Keratinocyte (primary cell): ENCODE measurements around the gene KLHL3. TPM values are rescaled to one million over a fixed set of nuclear protein-coding genes. Genes with fewer than 3 reads are reported as not detected.

Source experiments
- DNase-seq: peaks from one replicate; pipeline ENCODE4 v3.0.0-alpha.2; 2011; ENCODE audit warnings: low read depth, missing footprints, low spot score
- FAIRE-seq: peaks from 2 replicates; lab custom pipeline; 2011; peaks lifted over from hg19 to GRCh38; lab: Jason Lieb, UNC
- H2AFZ ChIP-seq: 2 replicates; pipeline ENCODE4 v1.6.0; 2012; ENCODE audit warnings: low read length, control low read depth, inconsistent platforms; ENCODE audit not compliant: control insufficient read depth
- H3K27ac ChIP-seq: 2 replicates; pipeline ENCODE4 v1.5.1; 2011; ENCODE audit warnings: low read length; ENCODE audit not compliant: control insufficient read depth, insufficient read depth
- H3K27me3 ChIP-seq: 3 replicates; pipeline ENCODE4 v1.6.0; 2011; ENCODE audit warnings: low read length; ENCODE audit not compliant: control insufficient read depth, insufficient read depth; ENCODE audit errors: extremely low read depth
- H3K36me3 ChIP-seq, 2 experiments: 2 replicates in 1 of 2; 3 replicates in 1 of 2; pipeline ENCODE4 v1.5.1; 2011; ENCODE audit warnings: low read length in 2 of 2, mild to moderate bottlenecking in 1 of 2; ENCODE audit not compliant: control insufficient read depth in 2 of 2, insufficient read depth in 2 of 2; ENCODE audit errors: extremely low read depth in 1 of 2
- H3K4me1 ChIP-seq: 3 replicates; pipeline ENCODE4 v1.5.1; 2011; ENCODE audit warnings: low read length; ENCODE audit not compliant: control insufficient read depth, insufficient read depth; ENCODE audit errors: extremely low read depth
- H3K4me2 ChIP-seq: 3 replicates; pipeline ENCODE4 v1.6.0; 2011; ENCODE audit warnings: low read depth, low read length; ENCODE audit not compliant: control insufficient read depth, insufficient read depth; ENCODE audit errors: extremely low read depth
- H3K4me3 ChIP-seq, 3 experiments: fragments of 200-600 bp in 1 of 3; sonication (generic) in 1 of 3; 2 replicates in 2 of 3; 3 replicates in 1 of 3; pipeline ENCODE4 v1.5.1; 2011 to 2016; ENCODE audit warnings: low read length in 3 of 3, mild to moderate bottlenecking in 3 of 3, control low read depth in 2 of 3, inconsistent platforms in 1 of 3, low read depth in 1 of 3, mixed read lengths in 1 of 3, mixed run types in 1 of 3, moderate library complexity in 1 of 3; ENCODE audit not compliant: control insufficient read depth in 2 of 3, insufficient read depth in 2 of 3; ENCODE audit errors: extremely low read depth in 1 of 3
- H3K79me2 ChIP-seq: 2 replicates; pipeline ENCODE4 v1.6.0; 2012; ENCODE audit warnings: low read length; ENCODE audit not compliant: control insufficient read depth, insufficient read depth
- H3K9ac ChIP-seq: 3 replicates; pipeline ENCODE4 v1.6.0; 2011; ENCODE audit warnings: low read length; ENCODE audit not compliant: control insufficient read depth, insufficient read depth; ENCODE audit errors: extremely low read depth
- H3K9me1 ChIP-seq: 3 replicates; pipeline ENCODE4 v1.6.0; 2011; ENCODE audit warnings: low read length; ENCODE audit not compliant: control insufficient read depth, insufficient read depth; ENCODE audit errors: extremely low read depth
- H3K9me3 ChIP-seq: 2 replicates; pipeline ENCODE4 v1.5.1; 2012; ENCODE audit warnings: low read depth, low read length; ENCODE audit not compliant: control insufficient read depth
- H4K20me1 ChIP-seq: 3 replicates; pipeline ENCODE4 v1.6.0; 2011; ENCODE audit warnings: low read length; ENCODE audit not compliant: control insufficient read depth, insufficient read depth; ENCODE audit errors: extremely low read depth
- CTCF ChIP-seq, 3 experiments: IDR thresholded peaks in 1 of 3; conservative IDR thresholded peaks in 1 of 3; optimal IDR thresholded peaks in 1 of 3; 2 replicates in 2 of 3; 3 replicates in 1 of 3; pipeline versions ENCODE3 to v1.5.1; 2011; ENCODE audit warnings: low read length in 3 of 3, mild to moderate bottlenecking in 3 of 3, moderate library complexity in 2 of 3, control low read depth in 1 of 3, inconsistent platforms in 1 of 3; ENCODE audit not compliant: insufficient read depth in 2 of 3; ENCODE audit errors: extremely low read depth in 1 of 3
- EZH2 ChIP-seq: IDR thresholded peaks from one replicate; pipeline ENCODE4 v1.6.1; 2012; ENCODE audit warnings: inconsistent platforms, mild to moderate bottlenecking, low read length, moderate library complexity
- dilution Hi-C: fragments of 300-500 bp; cut with MboI; formaldehyde crosslinking; loops from one replicate; pipeline ENCODE4 v1.7.0; 2020; ENCODE audit warnings: low sequenced_read_pairs; ENCODE audit not compliant: extremely low pct_ligation_motif_present
- polyA plus RNA-seq, 5 experiments: library from polyadenylated mRNA; depleted of rRNA in 3 of 5; stranded (reverse) in 3 of 5; stranded (forward) in 1 of 5; unstranded in 1 of 5; fragments of >200 nt; gene quantifications; 1 replicate in 1 of 5; 2 replicates in 3 of 5; 3 replicates in 1 of 5; pipeline versions ENCODE4 v1.2.1 to v1.2.3, GENCODE V29; 2011 to 2012; ENCODE audit warnings: missing spikeins in 2 of 5, low read depth in 1 of 5, low replicate concordance in 1 of 5

KLHL3 gene
- polyA plus RNA-seq, 1 donor (not counting 4 experiments of a cell fraction or from before 2014, with no cell fraction given): 2.5 TPM

- FAIRE-seq: no peak
- Histone ChIP-seq H3K36me3 (peaks cover 0 to 13% of the 10 kb centered on the region in 2 experiments), H3K27me3 (no peaks in the 10 kb centered on the region), H3K79me2 (peaks cover 41% of the 10 kb centered on the region), H3K4me2 (peak overlapping the region; percentile 74), H3K9me3 (no peaks in the 10 kb centered on the region), H3K27ac (peak overlapping the region; percentile 99), H3K9me1 (no peaks in the 10 kb centered on the region), H3K9ac (peak overlapping the region; percentile 99), H3K4me1 (peaks cover 10% of the 10 kb centered on the region), H2AFZ (peak overlapping the region; percentile 67), H4K20me1 (peaks cover 13% of the 10 kb centered on the region), H3K4me3 (peak overlapping the region; percentile 63 to 96 (median 95))
- no peak for TF ChIP-seq EZH2
- TF ChIP-seq CTCF (optimal IDR thresholded peaks at IDR 0.05 in 1 of 3, IDR thresholded peaks at IDR 0.05 in 1 of 3, conservative IDR thresholded peaks at IDR 0.05 in 1 of 3; ENCODE audit: extremely low read depth in 1 of 3, insufficient read depth in 2 of 3, low read length in 3 of 3): no peak
- DNase-seq: peak; percentile 17
- dilution Hi-C loops: no loop called here
Observed at GRCh38 chr5:137753691-137754187, 17.9 kb upstream of the KLHL3 start.

GRCh38 chr5:137752905-137753690, 17.2 kb upstream of the KLHL3 start:
- no peaks in the 10 kb centered on the region for H3K9me3 ChIP-seq
- H3K9me1 ChIP-seq: no peaks in the 10 kb centered on the region
- peaks cover 0 to 13% of the 10 kb centered on the region in 2 experiments for H3K36me3 ChIP-seq
- H3K79me2 ChIP-seq: peaks cover 41% of the 10 kb centered on the region
- peaks cover 8% of the 10 kb centered on the region for H3K4me1 ChIP-seq
- no peak overlapping the region for H2AFZ ChIP-seq
- no peaks in the 10 kb centered on the region for H3K27me3 ChIP-seq
- H3K27ac ChIP-seq: peak overlapping the region; percentile 99
- H3K4me3 ChIP-seq: peak overlapping the region; percentile 63 to 96 (median 95)
- H4K20me1 ChIP-seq: peaks cover 13% of the 10 kb centered on the region
- dilution Hi-C loops: no loop called here
- no peak for TF ChIP-seq CTCF (optimal IDR thresholded peaks at IDR 0.05 in 1 of 3, IDR thresholded peaks at IDR 0.05 in 1 of 3, conservative IDR thresholded peaks at IDR 0.05 in 1 of 3; ENCODE audit: extremely low read depth in 1 of 3, insufficient read depth in 2 of 3, low read length in 3 of 3)
- TF ChIP-seq EZH2: no peak
- DNase-seq (no peak), FAIRE-seq (no peak)
- peak overlapping the region; percentile 99 for H3K9ac ChIP-seq
- peak overlapping the region; percentile 96 for H3K4me2 ChIP-seq
